IMR-90 (cell line): ENCODE measurements around the gene CCNK. TPM values are rescaled to one million over a fixed set of nuclear protein-coding genes. Genes with fewer than 3 reads are reported as not detected.
A peak's percentile ranks its signal among the peaks of the same experiment; 100 is the strongest.

ENCODE experiments used
- ATAC-seq: fragments of 200-7000 bp; cut with Tn5 transposase; 2 replicates; pipeline ENCODE4 v1.9.1; 2020; ENCODE audit warnings: low read depth, mild to moderate bottlenecking, moderate library complexity
- BruUV-seq: library from RNA; stranded (reverse); fragments of 400-500 nt; replicated peaks from 2 replicates; lab custom pipeline; 2021; lab: Mats Ljungman, UMichigan
- CTCF ChIA-PET: fragments of 300-600 bp; formaldehyde crosslinking; extraction: SDS; loops from one replicate; lab custom pipeline; 2021; ENCODE audit warnings: antibody characterized with exemption; lab: Yijun Ruan, JAX
- POLR2A ChIA-PET: fragments of 300-600 bp; sonication (Branson Sonifier 250); formaldehyde crosslinking; loops from one replicate; lab custom pipeline; 2022; ENCODE audit warnings: antibody characterized with exemption; ENCODE audit not compliant: unreplicated experiment; lab: Charles Lee
- DNase-seq: peaks from one replicate; pipeline ENCODE4 v3.0.0; 2013
- H2AFZ ChIP-seq: replicated peaks from 2 replicates; pipeline ENCODE3; 2013; ENCODE audit warnings: low read length, mild to moderate bottlenecking; ENCODE audit not compliant: poor library complexity
- H2AK5ac ChIP-seq: 2 replicates; pipeline ENCODE4 v1.6.1; 2013; ENCODE audit warnings: low read depth, low read length, inconsistent platforms
- H2AK9ac ChIP-seq: replicated peaks from 2 replicates; pipeline ENCODE3; 2013; ENCODE audit warnings: mild to moderate bottlenecking, low read depth, low read length, moderate library complexity; ENCODE audit not compliant: poor library complexity
- H2BK120ac ChIP-seq: 2 replicates; pipeline ENCODE4 v1.6.1; 2013; ENCODE audit warnings: low read depth, low read length, inconsistent platforms
- H2BK15ac ChIP-seq: 3 replicates; pipeline ENCODE4 v1.6.1; 2013; ENCODE audit warnings: low read depth, low read length, inconsistent platforms
- H2BK20ac ChIP-seq: 2 replicates; pipeline ENCODE4 v1.6.1; 2013; ENCODE audit warnings: low read depth, mild to moderate bottlenecking, inconsistent platforms, low read length, moderate library complexity
- H2BK5ac ChIP-seq: 2 replicates; pipeline ENCODE4 v1.6.1; 2013; ENCODE audit warnings: mild to moderate bottlenecking, low read depth, low read length, inconsistent platforms; ENCODE audit not compliant: poor library complexity, severe bottlenecking
- H3K14ac ChIP-seq: replicated peaks from 2 replicates; pipeline ENCODE4 v1.6.1; 2013; ENCODE audit warnings: low read depth, low read length, inconsistent platforms
- H3K18ac ChIP-seq: 2 replicates; pipeline ENCODE4 v1.6.1; 2013; ENCODE audit warnings: low read depth, low read length, control low read depth
- H3K23ac ChIP-seq: 2 replicates; pipeline ENCODE4 v1.6.1; 2013; ENCODE audit warnings: low read depth, low read length, inconsistent platforms
- H3K27ac ChIP-seq: 2 replicates; pipeline ENCODE4 v1.5.1; 2013; ENCODE audit warnings: mild to moderate bottlenecking, control low read depth, low read length; ENCODE audit not compliant: insufficient read depth
- H3K27me3 ChIP-seq: 2 replicates; pipeline ENCODE4 v1.6.1; 2013; ENCODE audit warnings: low read length; ENCODE audit not compliant: control insufficient read depth, insufficient read depth
- H3K36me3 ChIP-seq: 2 replicates; pipeline ENCODE4 v1.6.1; 2013; ENCODE audit warnings: low read length, mixed read lengths; ENCODE audit not compliant: control insufficient read depth, insufficient read depth
- H3K4ac ChIP-seq: 2 replicates; pipeline ENCODE4 v1.6.1; 2013; ENCODE audit warnings: low read depth, low read length, inconsistent platforms
- H3K4me1 ChIP-seq: 2 replicates; pipeline ENCODE4 v1.6.1; 2013; ENCODE audit warnings: low read length, mixed read lengths; ENCODE audit not compliant: control insufficient read depth, insufficient read depth
- H3K4me2 ChIP-seq: 2 replicates; pipeline ENCODE4 v1.6.1; 2013; ENCODE audit warnings: low read depth, mild to moderate bottlenecking, control low read depth, low read length, moderate library complexity
- H3K4me3 ChIP-seq: 2 replicates; pipeline ENCODE4 v1.5.1; 2013; ENCODE audit warnings: low read depth, mild to moderate bottlenecking, control low read depth, low read length, moderate library complexity; ENCODE audit not compliant: insufficient read depth
- H3K56ac ChIP-seq: 2 replicates; pipeline ENCODE4 v1.6.1; 2013; ENCODE audit warnings: low read length, inconsistent platforms; ENCODE audit not compliant: insufficient read depth; ENCODE audit errors: extremely low read depth
- H3K79me1 ChIP-seq, 2 experiments: 2 replicates each; pipeline ENCODE4 v1.6.1; 2013; ENCODE audit warnings: low read length in 2 of 2, inconsistent platforms in 1 of 2, low read depth in 1 of 2
- H3K9ac ChIP-seq: 2 replicates; pipeline ENCODE4 v1.6.1; 2013; ENCODE audit warnings: low read depth, low read length, control low read depth
- H3K9me1 ChIP-seq: 2 replicates; pipeline ENCODE4 v1.6.1; 2013; ENCODE audit warnings: low read length, inconsistent platforms; ENCODE audit not compliant: insufficient read depth
- H3K9me3 ChIP-seq: 2 replicates; pipeline ENCODE4 v1.6.1; 2013; ENCODE audit warnings: low read length; ENCODE audit not compliant: control insufficient read depth, insufficient read depth
- H4K20me1 ChIP-seq: 2 replicates; pipeline ENCODE4 v1.6.1; 2013; ENCODE audit warnings: low read length, inconsistent platforms; ENCODE audit not compliant: insufficient read depth
- H4K5ac ChIP-seq: 2 replicates; pipeline ENCODE4 v1.6.1; 2013; ENCODE audit warnings: mild to moderate bottlenecking, low read depth, low read length, control low read depth
- H4K8ac ChIP-seq, 2 experiments: 2 replicates each; pipeline ENCODE4 v1.6.1; 2013; ENCODE audit warnings: low read depth in 2 of 2, low read length in 2 of 2, control low read depth in 1 of 2, inconsistent platforms in 1 of 2
- H4K91ac ChIP-seq: 2 replicates; pipeline ENCODE4 v1.6.1; 2013; ENCODE audit warnings: low read depth, low read length, inconsistent platforms; ENCODE audit not compliant: insufficient read depth
- BHLHE40 ChIP-seq: fragments of 150-350 bp; IDR thresholded peaks from 2 replicates; pipeline ENCODE4 v1.6.1; 2016; ENCODE audit warnings: mild to moderate bottlenecking, low read depth, low read length
- CEBPB ChIP-seq: IDR thresholded peaks from 2 replicates; pipeline ENCODE4 v1.6.1; 2012; ENCODE audit warnings: low read depth, low read length, improper control_type of control experiment
- CHD1 ChIP-seq: IDR thresholded peaks from 2 replicates; pipeline ENCODE4 v1.6.1; 2012; ENCODE audit warnings: low read depth, low read length, improper control_type of control experiment
- FOS ChIP-seq: fragments of 150-350 bp; IDR thresholded peaks from 2 replicates; pipeline ENCODE4 v1.6.1; 2016; ENCODE audit warnings: low read depth, low read length
- MAFK ChIP-seq: IDR thresholded peaks from 2 replicates; pipeline ENCODE4 v1.6.1; 2012; ENCODE audit warnings: low read depth, low read length, improper control_type of control experiment
- MXI1 ChIP-seq: IDR thresholded peaks from 2 replicates; pipeline ENCODE4 v1.6.1; 2012; ENCODE audit warnings: low read depth, mild to moderate bottlenecking, low read length, moderate library complexity, borderline replicate concordance
- NFE2L2 ChIP-seq: fragments of 150-350 bp; IDR thresholded peaks from 2 replicates; pipeline ENCODE4 v1.6.1; 2016; ENCODE audit warnings: low read depth, mild to moderate bottlenecking, low read length
- POLR2A ChIP-seq: IDR thresholded peaks from 2 replicates; pipeline ENCODE4 v1.6.1; 2012; ENCODE audit warnings: mild to moderate bottlenecking, low read depth, low read length
- RAD21 ChIP-seq: IDR thresholded peaks from 2 replicates; pipeline ENCODE4 v1.6.1; 2012; ENCODE audit warnings: low read length, improper control_type of control experiment
- RCOR1 ChIP-seq: IDR thresholded peaks from 2 replicates; pipeline ENCODE4 v1.6.1; 2012; ENCODE audit warnings: mild to moderate bottlenecking, low read length, improper control_type of control experiment; ENCODE audit not compliant: insufficient replicate concordance
- RFX5 ChIP-seq: IDR thresholded peaks from 2 replicates; pipeline ENCODE4 v1.8.0; 2012; ENCODE audit warnings: low read depth, mild to moderate bottlenecking, low read length, moderate library complexity
- SMC3 ChIP-seq: fragments of 150-350 bp; IDR thresholded peaks from 2 replicates; pipeline ENCODE4 v1.6.1; 2016; ENCODE audit warnings: low read depth, mild to moderate bottlenecking, antibody characterized with exemption, low read length, moderate library complexity
- WGBS, 2 experiments: methylation state at CpG; one replicate each; pipeline versions ENCODE4 v1.1.5 to v1.1.7; 2013; ENCODE audit warnings: missing lambda C conversion rate in 2 of 2; ENCODE audit not compliant: insufficient read length in 1 of 2; ENCODE audit errors: extremely low coverage in 2 of 2; 5-methylcytosine and 5-hydroxymethylcytosine counted together
- dilution Hi-C: fragments of 300-500 bp; cut with HindIII; formaldehyde crosslinking; loops from one replicate; pipeline ENCODE4 v1.14.3; 2018; ENCODE audit warnings: low sequenced_read_pairs; ENCODE audit not compliant: unreplicated experiment
- in situ Hi-C: fragments of 300-500 bp; cut with MboI; formaldehyde crosslinking; loops from 3 replicates; pipeline ENCODE4 v1.14.3; 2019; ENCODE audit warnings: low sequenced_read_pairs, inconsistent platforms, mixed read lengths
- intact Hi-C: fragments of 100-400 bp; cut with micrococcal nuclease; formaldehyde crosslinking; loops from 2 replicates; pipeline ENCODE4 v1.10.0; 2022
- polyA plus RNA-seq, 3 experiments: library from polyadenylated mRNA; depleted of rRNA; stranded (reverse); fragments of >200 nt; gene quantifications; 2 replicates each; pipeline ENCODE4 v1.2.3, GENCODE V29; 2012; ENCODE audit warnings: low replicate concordance in 1 of 3
- total RNA-seq: library from RNA; depleted of rRNA; stranded (reverse); fragments of >200 nt; gene quantifications from 2 replicates; pipeline ENCODE4 v1.2.3, GENCODE V29; 2012
- TF ChIP-seq, protein P1 (sequence below): fragments of 150-350 bp; IDR thresholded peaks from 2 replicates; pipeline ENCODE4 v1.6.1; 2016; ENCODE audit warnings: low read depth, mild to moderate bottlenecking, low read length, moderate library complexity, borderline replicate concordance
- TF ChIP-seq, protein P2 (sequence below): fragments of 150-350 bp; IDR thresholded peaks from 2 replicates; pipeline ENCODE4 v1.6.1; 2017; ENCODE audit warnings: mild to moderate bottlenecking, antibody characterized with exemption, low read length, low read depth

Gene CCNK
- total and polyA plus RNA-seq, 2 of the 4 experiments (the other 2 are of a cell fraction), result 18.8 to 38.3 TPM

DNA sequence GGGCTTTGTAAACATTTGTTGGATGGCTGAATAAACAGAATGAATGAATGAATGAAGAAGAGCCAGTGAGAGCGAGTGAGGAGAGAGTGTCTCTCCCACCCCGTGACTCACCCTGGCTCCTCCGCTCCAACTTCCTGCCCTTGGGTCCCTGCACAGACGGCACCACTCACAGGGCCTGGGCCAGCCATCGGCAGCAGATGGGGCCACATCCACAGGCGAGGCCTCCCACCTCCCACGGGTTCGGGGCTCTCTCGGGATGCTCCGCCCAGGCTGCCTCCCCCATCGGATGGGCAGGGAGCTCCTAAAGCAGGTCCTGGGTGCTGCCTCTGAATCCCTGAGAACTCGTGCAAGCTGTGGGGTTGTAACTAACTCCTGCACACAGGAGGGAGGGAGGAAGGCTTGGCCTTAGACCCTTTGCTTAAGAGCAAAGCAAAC is 41.3 kb downstream of the CCNK start (continued):
- no peak for TF ChIP-seq CEBPB

DNA sequence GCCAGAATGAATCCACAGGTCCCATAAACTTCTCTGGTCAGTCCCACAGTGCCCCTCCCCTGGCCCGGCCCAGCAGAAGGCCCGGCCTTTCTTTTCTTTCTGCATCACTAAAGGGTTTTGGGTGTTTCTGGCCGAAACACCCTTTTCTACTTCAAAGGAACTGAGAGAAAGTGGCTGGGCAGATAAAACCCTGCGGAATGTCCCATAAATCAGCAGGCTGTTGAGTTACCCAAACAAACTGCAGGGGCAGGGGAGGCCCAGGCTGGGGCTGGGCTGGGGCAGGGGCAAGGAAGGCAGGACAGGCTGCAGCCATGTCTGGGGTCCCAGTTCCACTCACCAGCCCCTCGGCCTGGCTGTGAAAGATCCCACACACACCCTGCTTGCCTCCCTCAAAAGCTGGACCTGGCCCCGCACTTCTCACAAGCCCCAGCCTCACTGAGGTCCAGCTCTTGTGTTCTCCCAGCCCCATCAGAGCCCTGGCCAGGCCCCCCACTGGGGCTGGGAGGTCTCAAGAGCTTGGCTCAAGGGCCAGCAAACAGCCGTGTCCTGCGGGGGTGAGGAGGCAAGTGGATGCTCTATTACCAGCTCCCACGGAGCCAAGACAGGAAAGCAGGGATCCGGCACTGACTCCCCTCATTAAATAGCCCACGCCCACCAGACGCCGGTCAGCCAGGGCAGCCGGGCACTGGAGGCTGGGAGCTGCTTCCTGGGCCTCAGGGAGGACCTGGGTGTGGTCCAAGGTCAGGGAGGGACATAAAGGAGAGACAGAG is 41.9 kb downstream of the CCNK start:
- Histone ChIP-seq H4K20me1 (peaks cover 28% of the 10 kb centered on the region), H2BK5ac (peak overlapping the region; percentile 80), H3K23ac (peak overlapping the region; percentile 63; the same call in 1 of the 2 replicates), H4K8ac (peak overlapping the region; percentile 63 to 89), H3K4me2 (peak overlapping the region; percentile 53), H3K27me3 (no peaks in the 10 kb centered on the region), H3K79me1 (peaks cover 21 to 80% of the 10 kb centered on the region in 2 experiments), H3K36me3 (no peaks in the 10 kb centered on the region; the same call in 1 of the 2 replicates), H2BK15ac (0 out of 3 replicates have a peak overlapping the region, but pooled peaks have one; percentile 38), H2BK20ac (peak overlapping the region; percentile 58), H3K9ac (peak overlapping the region; percentile 15), H3K4me3 (no peak overlapping the region), H2AK9ac (peak overlapping the region; percentile 97), H3K27ac (peak overlapping the region; percentile 76), H4K5ac (peak overlapping the region; percentile 14), H2AK5ac (peak overlapping the region; percentile 88), H3K14ac (peak overlapping the region; percentile 88), H3K9me3 (no peaks in the 10 kb centered on the region), H4K91ac (peak overlapping the region; percentile 91), H2BK120ac (peak overlapping the region; percentile 85), H3K56ac (peak overlapping the region; percentile 39; the same call in 1 of the 2 replicates), H3K4ac (peak overlapping the region; percentile 89), H3K9me1 (peaks cover 10% of the 10 kb centered on the region), H2AFZ (peak overlapping the region; percentile 88), H3K4me1 (peaks cover 34% of the 10 kb centered on the region), H3K18ac (peak overlapping the region; percentile 74)
- WGBS, 2 experiments, result 0% methylated on average over 1 of the region's 14 CpGs; no CpG with 5 or more reads in 1 of the 2 experiments
- ATAC-seq (peak; percentile 47), DNase-seq (peak; percentile 23)
- ChIA-PET POLR2A (no interaction called here), CTCF (interaction anchor here (0.9 to 1.1 kb wide), 5 partner anchors 13 to 105 kb away, joined by 3 to 6 read pairs (median 3); no protein-coding TSS in a partner anchor)
- in situ Hi-C loops, result loop anchor here (5.0 to 10.0 kb wide), 2 partner anchors 99 to 382 kb away; no protein-coding TSS in a partner anchor
- TF ChIP-seq, protein P1, sequence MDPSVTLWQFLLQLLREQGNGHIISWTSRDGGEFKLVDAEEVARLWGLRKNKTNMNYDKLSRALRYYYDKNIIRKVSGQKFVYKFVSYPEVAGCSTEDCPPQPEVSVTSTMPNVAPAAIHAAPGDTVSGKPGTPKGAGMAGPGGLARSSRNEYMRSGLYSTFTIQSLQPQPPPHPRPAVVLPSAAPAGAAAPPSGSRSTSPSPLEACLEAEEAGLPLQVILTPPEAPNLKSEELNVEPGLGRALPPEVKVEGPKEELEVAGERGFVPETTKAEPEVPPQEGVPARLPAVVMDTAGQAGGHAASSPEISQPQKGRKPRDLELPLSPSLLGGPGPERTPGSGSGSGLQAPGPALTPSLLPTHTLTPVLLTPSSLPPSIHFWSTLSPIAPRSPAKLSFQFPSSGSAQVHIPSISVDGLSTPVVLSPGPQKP, result no peak
- no peak for TF ChIP-seq MXI1
- TF ChIP-seq SMC3, result no peak
- TF ChIP-seq RAD21, result no peak
- no peak for TF ChIP-seq RFX5
- no peak for TF ChIP-seq CHD1
- TF ChIP-seq, protein P2, sequence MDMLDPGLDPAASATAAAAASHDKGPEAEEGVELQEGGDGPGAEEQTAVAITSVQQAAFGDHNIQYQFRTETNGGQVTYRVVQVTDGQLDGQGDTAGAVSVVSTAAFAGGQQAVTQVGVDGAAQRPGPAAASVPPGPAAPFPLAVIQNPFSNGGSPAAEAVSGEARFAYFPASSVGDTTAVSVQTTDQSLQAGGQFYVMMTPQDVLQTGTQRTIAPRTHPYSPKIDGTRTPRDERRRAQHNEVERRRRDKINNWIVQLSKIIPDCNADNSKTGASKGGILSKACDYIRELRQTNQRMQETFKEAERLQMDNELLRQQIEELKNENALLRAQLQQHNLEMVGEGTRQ, result no peak
- no peak for TF ChIP-seq POLR2A
- no peak for TF ChIP-seq FOS
- TF ChIP-seq MAFK, result no peak
- no peak for TF ChIP-seq NFE2L2
- no peak for TF ChIP-seq CEBPB
- TF ChIP-seq BHLHE40, result no peak
- TF ChIP-seq RCOR1, result no peak
- BruUV-seq, result no TSS peak
- intact Hi-C loops, result loop anchor here (1.0 to 5.0 kb wide), 2 partner anchors 81 to 159 kb away; partner anchors contain the start of genes CCDC85C and CYP46A1
- dilution Hi-C loops, result no loop called here
